GM10266 (cell line): ENCODE measurements around the gene ACVR2B.

Experiments used
- DNase-seq: peaks from one replicate; pipeline ENCODE4 v3.0.0; 2012; ENCODE audit errors: extremely low spot score
- CTCF ChIP-seq: IDR thresholded peaks from 2 replicates; pipeline ENCODE4 v1.5.1; 2012; ENCODE audit warnings: mild to moderate bottlenecking, low read depth; ENCODE audit not compliant: control insufficient read depth, insufficient read depth; ENCODE audit errors: missing control alignments

ACVR2B gene

DNA sequence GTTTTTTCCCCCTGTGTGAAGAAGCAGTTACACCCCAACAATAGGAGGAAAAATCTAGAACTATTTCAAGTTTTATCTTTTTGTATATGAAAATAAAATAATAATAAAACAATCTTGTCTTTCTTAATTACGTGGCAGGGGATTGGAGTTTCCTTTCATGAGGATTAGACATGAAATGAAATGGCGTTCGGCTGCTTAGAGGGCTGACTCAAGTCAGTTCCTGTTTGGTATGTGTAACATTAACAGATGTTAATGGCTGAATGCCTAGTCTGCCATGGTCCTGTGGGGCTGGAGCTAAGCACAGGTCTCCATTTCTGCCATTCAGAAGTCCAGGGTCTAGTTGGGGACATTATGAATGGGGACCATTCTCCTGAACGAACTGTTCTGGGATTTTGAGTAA, 39.3 kb downstream of the ACVR2B start:
- TF ChIP-seq CTCF = no peak
- no peak for DNase-seq

- peak; percentile 89 for TF ChIP-seq CTCF
Measured at GRCh38 chr3:38496131-38496910, 42.6 kb downstream of the ACVR2B start, which contains the start of gene EXOG. Gene EXOG, plus strand, starts transcription at chr3:38496340. Its CDS starts 28 bp downstream, at chr3:38496368.

DNA sequence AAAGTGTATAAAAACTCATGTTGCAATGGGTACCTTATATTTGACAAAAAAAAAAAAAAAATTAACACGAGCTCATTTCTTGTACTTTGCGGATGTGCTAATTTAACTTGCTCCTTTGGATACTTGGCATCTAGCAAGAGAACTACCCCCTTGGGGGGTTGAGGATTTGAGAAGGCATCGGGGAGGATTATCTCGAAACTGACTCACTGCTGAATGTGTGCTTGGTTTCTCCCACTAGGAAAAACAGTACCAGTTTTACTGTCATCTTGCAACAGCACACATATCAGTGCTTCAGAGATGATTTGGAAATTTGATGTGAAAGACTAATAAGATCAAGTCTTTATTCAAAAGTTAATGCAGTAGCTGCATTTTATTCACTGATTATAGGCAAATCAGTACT, 43.3 kb downstream of the ACVR2B start:
- no peak for TF ChIP-seq CTCF
- DNase-seq = no peak

More at GRCh38 chr3:38496131-38496910, 42.6 kb downstream of the ACVR2B start, which contains the start of gene EXOG:
- DNase-seq = peak; percentile 95

- no peak for DNase-seq
- no peak for TF ChIP-seq CTCF
Measured at GRCh38 chr3:38500688-38501417, 47.2 kb downstream of the ACVR2B start.

GRCh38 chr3:38507120-38507519, 53.4 kb downstream of the ACVR2B start:
- peak; percentile 36 for DNase-seq
- TF ChIP-seq CTCF = no peak

GRCh38 chr3:38509732-38510131, 56.0 kb downstream of the ACVR2B start:
- DNase-seq = no peak
- no peak for TF ChIP-seq CTCF

- no peak for DNase-seq
- TF ChIP-seq CTCF = no peak
Measured at GRCh38 chr3:38510631-38511030, 56.9 kb downstream of the ACVR2B start.
